HepG2 (cell line): Measurements from ENCODE around the gene ZMPSTE24. TPM values are rescaled to one million over a fixed set of nuclear protein-coding genes. Genes with fewer than 3 reads are reported as not detected.

ENCODE experiments used
- KAT2B ChIP-seq: fragments of 150-350 bp; IDR thresholded peaks from 2 replicates; pipeline ENCODE4 v1.6.1; 2014; ENCODE audit warnings: low read depth, low read length, borderline replicate concordance
- KDM3A ChIP-seq: IDR thresholded peaks from 2 replicates; pipeline ENCODE4 v1.6.1; 2018; ENCODE audit warnings: low read depth, missing compliant biosample characterization
- THRA ChIP-seq: sonication (generic); formaldehyde crosslinking; IDR thresholded peaks from 2 replicates; pipeline ENCODE4 v1.4.0; 2020; ENCODE audit warnings: missing genetic modification reagents, borderline replicate concordance
- ZBTB40 ChIP-seq, 2 experiments: fragments of 450-650 bp in 1 of 2; sonication (generic) in 1 of 2; formaldehyde crosslinking in 1 of 2; IDR thresholded peaks; 2 replicates each; pipeline versions ENCODE4 v1.6.1 to v1.8.0; 2016 to 2022; ENCODE audit warnings: antibody characterized with exemption in 1 of 2, mild to moderate bottlenecking in 1 of 2, missing genetic modification reagents in 1 of 2
- ZNF318 ChIP-seq: sonication (generic); formaldehyde crosslinking; IDR thresholded peaks from 2 replicates; pipeline ENCODE4 v1.4.0; 2020; ENCODE audit warnings: mild to moderate bottlenecking, missing genetic modification reagents
- ZNF414 ChIP-seq: sonication (generic); formaldehyde crosslinking; IDR thresholded peaks from 2 replicates; pipeline ENCODE4 v1.5.0; 2020; ENCODE audit warnings: missing genetic modification reagents
- ZNF777 ChIP-seq: sonication (generic); formaldehyde crosslinking; IDR thresholded peaks from 2 replicates; pipeline ENCODE4 v1.4.0; 2020; ENCODE audit warnings: missing genetic modification reagents
- polyA plus RNA-seq, 8 experiments: library from polyadenylated mRNA; depleted of rRNA in 3 of 8; stranded (reverse) in 7 of 8; unstranded in 1 of 8; fragments of >200 nt; fragmentation: Illumina TruSeq in 4 of 8; extraction: Trizol in 4 of 8; gene quantifications; 2 replicates each; pipeline versions ENCODE4 v1.2.1 to v1.2.3, GENCODE V29; 2011 to 2016; ENCODE audit warnings: low read depth in 4 of 8, missing spikeins in 1 of 8, mixed read lengths in 1 of 8; ENCODE audit not compliant: insufficient read depth in 1 of 8
- total RNA-seq, 5 experiments: library from RNA; depleted of rRNA; stranded (reverse); fragments of >200 nt; fragmentation: Illumina TruSeq; extraction: Trizol; gene quantifications; 2 replicates each; pipeline ENCODE4 v1.2.3, GENCODE V29; 2016; ENCODE audit warnings: low read depth in 1 of 5

Gene ZMPSTE24
- total and polyA plus RNA-seq, 2 of the 13 experiments (the other 11 are each of a cell fraction or from before 2014, with no cell fraction given) = 13.6 to 60.2 TPM

- peak; percentile 96 for TF ChIP-seq ZBTB40 (IDR thresholded peaks at IDR 0.05)
- TF ChIP-seq ZBTB40 (CRISPR knock-in tag; IDR thresholded peaks at IDR 0.05) = peak; percentile 91; the same call in 1 of the 2 replicates
- peak; percentile 61 for TF ChIP-seq THRA (CRISPR knock-in tag)
- TF ChIP-seq ZNF414 (CRISPR knock-in tag) = peak; percentile 79; the same call in 1 of the 2 replicates
- no peak for TF ChIP-seq ZNF777 (CRISPR knock-in tag)
- TF ChIP-seq ZNF318 (CRISPR knock-in tag) = 0 out of 2 replicates have a peak, but pooled peaks have one; percentile 76
- TF ChIP-seq KDM3A (CRISPR knock-in tag) = peak; percentile 97
- no peak for TF ChIP-seq KAT2B
Measured at GRCh38 chr1:40257688-40258444, at the start of gene ZMPSTE24 (continued).
